ENCODE measurements around the gene NOTUM. TPM values are rescaled to one million over a fixed set of nuclear protein-coding genes. Genes with fewer than 3 reads are reported as not detected.

The NOTUM gene
- total and polyA plus RNA-seq, 9 of the 15 experiments (the other 6 are each of a cell fraction or from before 2014, with no cell fraction given), result 0.03 to 14.0 (median 4.1) TPM

DNA sequence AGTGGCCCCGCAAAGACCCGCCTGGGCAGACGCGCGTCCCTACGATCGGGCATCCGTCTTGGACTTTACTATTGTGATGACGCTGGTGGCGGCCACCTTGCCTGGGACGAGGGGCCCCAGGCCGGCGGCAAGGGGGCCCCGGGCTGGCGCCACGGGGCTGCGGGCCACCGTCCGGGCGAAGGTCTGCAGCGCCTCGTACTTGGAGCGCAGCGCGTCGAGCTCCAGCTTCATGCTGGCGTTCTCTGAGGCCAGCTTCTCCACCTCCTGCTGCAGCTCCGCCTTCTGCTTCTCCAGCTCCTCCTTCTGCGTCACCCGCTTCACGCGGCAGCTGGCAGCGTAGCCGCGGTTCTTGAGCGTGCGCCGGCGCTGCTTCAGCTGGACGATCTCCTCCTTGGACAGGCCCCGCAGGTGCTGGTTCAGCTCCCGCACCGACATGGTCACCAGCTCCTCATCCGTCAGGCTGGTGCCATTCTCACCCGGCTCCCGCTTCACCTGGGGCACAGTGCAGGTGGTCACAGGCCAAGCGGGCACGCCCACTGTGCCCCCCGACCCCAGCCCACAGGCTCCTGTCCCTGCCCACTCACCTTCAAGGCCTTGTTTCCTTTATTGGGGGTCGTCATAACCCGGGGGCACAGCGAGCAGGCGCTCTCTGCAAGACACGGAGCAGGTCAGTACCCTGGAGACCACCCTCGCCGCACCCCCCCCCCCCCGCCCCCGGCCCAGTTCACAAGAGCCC, 38.3 kb downstream of the NOTUM start (continued):
- TF ChIP-seq, protein P1, sequence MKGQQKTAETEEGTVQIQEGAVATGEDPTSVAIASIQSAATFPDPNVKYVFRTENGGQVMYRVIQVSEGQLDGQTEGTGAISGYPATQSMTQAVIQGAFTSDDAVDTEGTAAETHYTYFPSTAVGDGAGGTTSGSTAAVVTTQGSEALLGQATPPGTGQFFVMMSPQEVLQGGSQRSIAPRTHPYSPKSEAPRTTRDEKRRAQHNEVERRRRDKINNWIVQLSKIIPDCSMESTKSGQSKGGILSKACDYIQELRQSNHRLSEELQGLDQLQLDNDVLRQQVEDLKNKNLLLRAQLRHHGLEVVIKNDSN (CRISPR knock-in tag; IDR thresholded peaks at IDR 0.05), result no peak
- TF ChIP-seq ELF4 (CRISPR knock-in tag; IDR thresholded peaks at IDR 0.05), result no peak
- TF ChIP-seq, protein P2, sequence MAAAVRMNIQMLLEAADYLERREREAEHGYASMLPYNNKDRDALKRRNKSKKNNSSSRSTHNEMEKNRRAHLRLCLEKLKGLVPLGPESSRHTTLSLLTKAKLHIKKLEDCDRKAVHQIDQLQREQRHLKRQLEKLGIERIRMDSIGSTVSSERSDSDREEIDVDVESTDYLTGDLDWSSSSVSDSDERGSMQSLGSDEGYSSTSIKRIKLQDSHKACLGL (CRISPR knock-in tag; IDR thresholded peaks at IDR 0.05; ENCODE audit: borderline replicate concordance, poor library complexity, severe bottlenecking), result no peak
- TF ChIP-seq, protein P3, sequence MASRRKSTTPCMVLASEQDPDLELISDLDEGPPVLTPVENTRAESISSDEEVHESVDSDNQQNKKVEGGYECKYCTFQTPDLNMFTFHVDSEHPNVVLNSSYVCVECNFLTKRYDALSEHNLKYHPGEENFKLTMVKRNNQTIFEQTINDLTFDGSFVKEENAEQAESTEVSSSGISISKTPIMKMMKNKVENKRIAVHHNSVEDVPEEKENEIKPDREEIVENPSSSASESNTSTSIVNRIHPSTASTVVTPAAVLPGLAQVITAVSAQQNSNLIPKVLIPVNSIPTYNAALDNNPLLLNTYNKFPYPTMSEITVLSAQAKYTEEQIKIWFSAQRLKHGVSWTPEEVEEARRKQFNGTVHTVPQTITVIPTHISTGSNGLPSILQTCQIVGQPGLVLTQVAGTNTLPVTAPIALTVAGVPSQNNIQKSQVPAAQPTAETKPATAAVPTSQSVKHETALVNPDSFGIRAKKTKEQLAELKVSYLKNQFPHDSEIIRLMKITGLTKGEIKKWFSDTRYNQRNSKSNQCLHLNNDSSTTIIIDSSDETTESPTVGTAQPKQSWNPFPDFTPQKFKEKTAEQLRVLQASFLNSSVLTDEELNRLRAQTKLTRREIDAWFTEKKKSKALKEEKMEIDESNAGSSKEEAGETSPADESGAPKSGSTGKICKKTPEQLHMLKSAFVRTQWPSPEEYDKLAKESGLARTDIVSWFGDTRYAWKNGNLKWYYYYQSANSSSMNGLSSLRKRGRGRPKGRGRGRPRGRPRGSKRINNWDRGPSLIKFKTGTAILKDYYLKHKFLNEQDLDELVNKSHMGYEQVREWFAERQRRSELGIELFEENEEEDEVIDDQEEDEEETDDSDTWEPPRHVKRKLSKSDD (conservative IDR thresholded peaks at IDR 0.05; ENCODE audit: low read length), result no peak
- TF ChIP-seq, protein P4, sequence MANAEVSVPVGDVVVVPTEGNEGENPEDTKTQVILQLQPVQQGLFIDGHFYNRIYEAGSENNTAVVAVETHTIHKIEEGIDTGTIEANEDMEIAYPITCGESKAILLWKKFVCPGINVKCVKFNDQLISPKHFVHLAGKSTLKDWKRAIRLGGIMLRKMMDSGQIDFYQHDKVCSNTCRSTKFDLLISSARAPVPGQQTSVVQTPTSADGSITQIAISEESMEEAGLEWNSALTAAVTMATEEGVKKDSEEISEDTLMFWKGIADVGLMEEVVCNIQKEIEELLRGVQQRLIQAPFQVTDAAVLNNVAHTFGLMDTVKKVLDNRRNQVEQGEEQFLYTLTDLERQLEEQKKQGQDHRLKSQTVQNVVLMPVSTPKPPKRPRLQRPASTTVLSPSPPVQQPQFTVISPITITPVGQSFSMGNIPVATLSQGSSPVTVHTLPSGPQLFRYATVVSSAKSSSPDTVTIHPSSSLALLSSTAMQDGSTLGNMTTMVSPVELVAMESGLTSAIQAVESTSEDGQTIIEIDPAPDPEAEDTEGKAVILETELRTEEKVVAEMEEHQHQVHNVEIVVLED (CRISPR knock-in tag; IDR thresholded peaks at IDR 0.05), result peak; percentile 83
- no peak for TF ChIP-seq EP300 (IDR thresholded peaks at IDR 0.05; ENCODE audit: low read length)
- TF ChIP-seq NR2F6 (CRISPR knock-in tag; IDR thresholded peaks at IDR 0.05), result no peak
- TF ChIP-seq, protein P5, sequence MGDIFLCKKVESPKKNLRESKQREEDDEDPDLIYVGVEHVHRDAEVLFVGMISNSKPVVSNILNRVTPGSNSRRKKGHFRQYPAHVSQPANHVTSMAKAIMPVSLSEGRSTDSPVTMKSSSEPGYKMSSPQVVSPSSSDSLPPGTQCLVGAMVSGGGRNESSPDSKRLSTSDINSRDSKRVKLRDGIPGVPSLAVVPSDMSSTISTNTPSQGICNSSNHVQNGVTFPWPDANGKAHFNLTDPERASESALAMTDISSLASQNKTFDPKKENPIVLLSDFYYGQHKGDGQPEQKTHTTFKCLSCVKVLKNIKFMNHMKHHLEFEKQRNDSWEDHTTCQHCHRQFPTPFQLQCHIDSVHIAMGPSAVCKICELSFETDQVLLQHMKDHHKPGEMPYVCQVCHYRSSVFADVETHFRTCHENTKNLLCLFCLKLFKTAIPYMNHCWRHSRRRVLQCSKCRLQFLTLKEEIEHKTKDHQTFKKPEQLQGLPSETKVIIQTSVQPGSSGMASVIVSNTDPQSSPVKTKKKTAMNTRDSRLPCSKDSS (IDR thresholded peaks at IDR 0.05; ENCODE audit: low read depth, partially characterized antibody), result no peak
- TF ChIP-seq EGR1 (conservative IDR thresholded peaks at IDR 0.05), result no peak; the same call in 1 of the 2 replicates
- no peak for TF ChIP-seq RBM25 (IDR thresholded peaks at IDR 0.05; ENCODE audit: low read depth, low read length, severe bottlenecking)
- TF ChIP-seq, protein P6, sequence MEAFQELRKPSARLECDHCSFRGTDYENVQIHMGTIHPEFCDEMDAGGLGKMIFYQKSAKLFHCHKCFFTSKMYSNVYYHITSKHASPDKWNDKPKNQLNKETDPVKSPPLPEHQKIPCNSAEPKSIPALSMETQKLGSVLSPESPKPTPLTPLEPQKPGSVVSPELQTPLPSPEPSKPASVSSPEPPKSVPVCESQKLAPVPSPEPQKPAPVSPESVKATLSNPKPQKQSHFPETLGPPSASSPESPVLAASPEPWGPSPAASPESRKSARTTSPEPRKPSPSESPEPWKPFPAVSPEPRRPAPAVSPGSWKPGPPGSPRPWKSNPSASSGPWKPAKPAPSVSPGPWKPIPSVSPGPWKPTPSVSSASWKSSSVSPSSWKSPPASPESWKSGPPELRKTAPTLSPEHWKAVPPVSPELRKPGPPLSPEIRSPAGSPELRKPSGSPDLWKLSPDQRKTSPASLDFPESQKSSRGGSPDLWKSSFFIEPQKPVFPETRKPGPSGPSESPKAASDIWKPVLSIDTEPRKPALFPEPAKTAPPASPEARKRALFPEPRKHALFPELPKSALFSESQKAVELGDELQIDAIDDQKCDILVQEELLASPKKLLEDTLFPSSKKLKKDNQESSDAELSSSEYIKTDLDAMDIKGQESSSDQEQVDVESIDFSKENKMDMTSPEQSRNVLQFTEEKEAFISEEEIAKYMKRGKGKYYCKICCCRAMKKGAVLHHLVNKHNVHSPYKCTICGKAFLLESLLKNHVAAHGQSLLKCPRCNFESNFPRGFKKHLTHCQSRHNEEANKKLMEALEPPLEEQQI (IDR thresholded peaks at IDR 0.05), result no peak
- TF ChIP-seq, protein P7, sequence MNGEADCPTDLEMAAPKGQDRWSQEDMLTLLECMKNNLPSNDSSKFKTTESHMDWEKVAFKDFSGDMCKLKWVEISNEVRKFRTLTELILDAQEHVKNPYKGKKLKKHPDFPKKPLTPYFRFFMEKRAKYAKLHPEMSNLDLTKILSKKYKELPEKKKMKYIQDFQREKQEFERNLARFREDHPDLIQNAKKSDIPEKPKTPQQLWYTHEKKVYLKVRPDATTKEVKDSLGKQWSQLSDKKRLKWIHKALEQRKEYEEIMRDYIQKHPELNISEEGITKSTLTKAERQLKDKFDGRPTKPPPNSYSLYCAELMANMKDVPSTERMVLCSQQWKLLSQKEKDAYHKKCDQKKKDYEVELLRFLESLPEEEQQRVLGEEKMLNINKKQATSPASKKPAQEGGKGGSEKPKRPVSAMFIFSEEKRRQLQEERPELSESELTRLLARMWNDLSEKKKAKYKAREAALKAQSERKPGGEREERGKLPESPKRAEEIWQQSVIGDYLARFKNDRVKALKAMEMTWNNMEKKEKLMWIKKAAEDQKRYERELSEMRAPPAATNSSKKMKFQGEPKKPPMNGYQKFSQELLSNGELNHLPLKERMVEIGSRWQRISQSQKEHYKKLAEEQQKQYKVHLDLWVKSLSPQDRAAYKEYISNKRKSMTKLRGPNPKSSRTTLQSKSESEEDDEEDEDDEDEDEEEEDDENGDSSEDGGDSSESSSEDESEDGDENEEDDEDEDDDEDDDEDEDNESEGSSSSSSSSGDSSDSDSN (IDR thresholded peaks at IDR 0.05; ENCODE audit: borderline replicate concordance in 1 of 2, low read depth in 2 of 2, low read length in 2 of 2), result peak in 1 of 2 experiments; percentile 58; a peak in 2 of 4 replicates
- TF ChIP-seq ZNF263 (CRISPR knock-in tag; IDR thresholded peaks at IDR 0.05; ENCODE audit: borderline replicate concordance), result no peak
